ENCODE data around the gene SCARB1.

SCARB1 gene

GRCh38 chr12:124740691-124741137 lies 123.0 kb downstream of the SCARB1 start:
- DNase-seq, result no peak

- no peak for DNase-seq
These were observed 123.6 kb downstream of the SCARB1 start for GRCh38 chr12:124739953-124740561.

- no peak for DNase-seq
These were observed 124.8 kb downstream of the SCARB1 start for GRCh38 chr12:124738636-124739467.

- DNase-seq, result no peak
These were observed 125.7 kb downstream of the SCARB1 start for GRCh38 chr12:124737772-124738635.

- no peak for DNase-seq
These were observed 126.6 kb downstream of the SCARB1 start for GRCh38 chr12:124737040-124737419.

- DNase-seq, result no peak
These were observed 127.3 kb downstream of the SCARB1 start for GRCh38 chr12:124736115-124737039.

- no peak for DNase-seq
These were observed 129.4 kb downstream of the SCARB1 start for GRCh38 chr12:124734224-124734788.

- DNase-seq, result no peak
These were observed 130.6 kb downstream of the SCARB1 start for GRCh38 chr12:124733086-124733485.

- no peak for DNase-seq
These were observed 131.2 kb downstream of the SCARB1 start for GRCh38 chr12:124732275-124733075.

- DNase-seq, result no peak
These were observed 131.8 kb downstream of the SCARB1 start for GRCh38 chr12:124731869-124732268.

GRCh38 chr12:124730455-124730932 lies 133.2 kb downstream of the SCARB1 start:
- no peak for DNase-seq

- DNase-seq, result no peak
These were observed 135.7 kb downstream of the SCARB1 start for GRCh38 chr12:124727922-124728321.

GRCh38 chr12:124727264-124727800 lies 136.3 kb downstream of the SCARB1 start:
- peak; percentile 34 for DNase-seq

Measured in CD4-positive, alpha-beta T cell treated with Interleukin-17A for 1 hour (primary cell).